HG02642 (cell line): ENCODE measurements around the gene TKFC.

Experiments used
- ATAC-seq: cut with Tn5 transposase; IDR thresholded peaks from one replicate; pipeline ENCODE4 v1.9.1; 2021; ENCODE audit warnings: mild to moderate bottlenecking; ENCODE audit not compliant: unreplicated experiment, poor library complexity

Gene TKFC

GRCh38 chr11:61310749-61311148 lies 22.3 kb upstream of the TKFC start:
- ATAC-seq, result no peak

- no peak for ATAC-seq
Observed at GRCh38 chr11:61315260-61315659, 17.8 kb upstream of the TKFC start.

- no peak for ATAC-seq
Observed at GRCh38 chr11:61325649-61326414, 7.2 kb upstream of the TKFC start.

GRCh38 chr11:61327669-61328071 lies 5.4 kb upstream of the TKFC start:
- no peak for ATAC-seq

GRCh38 chr11:61328351-61328750 lies 4.7 kb upstream of the TKFC start:
- no peak for ATAC-seq

- no peak for ATAC-seq
Observed at GRCh38 chr11:61329871-61330270, 3.2 kb upstream of the TKFC start.

GRCh38 chr11:61331651-61332050 lies 1.4 kb upstream of the TKFC start:
- ATAC-seq, result no peak

- no peak for ATAC-seq
Observed at GRCh38 chr11:61332281-61332796, 689 bp upstream of the TKFC start.

- no peak for ATAC-seq
Observed at GRCh38 chr11:61333550-61334433, 764 bp downstream of the TKFC start.

- no peak for ATAC-seq
Observed at GRCh38 chr11:61334434-61335354, 1.7 kb downstream of the TKFC start.

GRCh38 chr11:61335355-61335710 lies 2.3 kb downstream of the TKFC start:
- ATAC-seq, result no peak

GRCh38 chr11:61336171-61336935 lies 3.3 kb downstream of the TKFC start:
- ATAC-seq, result peak; percentile 51

- no peak for ATAC-seq
Observed at GRCh38 chr11:61337706-61338470, 4.9 kb downstream of the TKFC start.

GRCh38 chr11:61338783-61339489 lies 5.9 kb downstream of the TKFC start:
- ATAC-seq, result no peak

GRCh38 chr11:61339490-61339878 lies 6.5 kb downstream of the TKFC start:
- ATAC-seq, result no peak

GRCh38 chr11:61340979-61341378 lies 8.0 kb downstream of the TKFC start:
- ATAC-seq, result no peak

- no peak for ATAC-seq
Observed at GRCh38 chr11:61341706-61342105, 8.7 kb downstream of the TKFC start.

GRCh38 chr11:61342207-61342803 lies 9.3 kb downstream of the TKFC start:
- ATAC-seq, result no peak
